Measurements from ENCODE around the gene FOXE1.

The FOXE1 gene

DNA sequence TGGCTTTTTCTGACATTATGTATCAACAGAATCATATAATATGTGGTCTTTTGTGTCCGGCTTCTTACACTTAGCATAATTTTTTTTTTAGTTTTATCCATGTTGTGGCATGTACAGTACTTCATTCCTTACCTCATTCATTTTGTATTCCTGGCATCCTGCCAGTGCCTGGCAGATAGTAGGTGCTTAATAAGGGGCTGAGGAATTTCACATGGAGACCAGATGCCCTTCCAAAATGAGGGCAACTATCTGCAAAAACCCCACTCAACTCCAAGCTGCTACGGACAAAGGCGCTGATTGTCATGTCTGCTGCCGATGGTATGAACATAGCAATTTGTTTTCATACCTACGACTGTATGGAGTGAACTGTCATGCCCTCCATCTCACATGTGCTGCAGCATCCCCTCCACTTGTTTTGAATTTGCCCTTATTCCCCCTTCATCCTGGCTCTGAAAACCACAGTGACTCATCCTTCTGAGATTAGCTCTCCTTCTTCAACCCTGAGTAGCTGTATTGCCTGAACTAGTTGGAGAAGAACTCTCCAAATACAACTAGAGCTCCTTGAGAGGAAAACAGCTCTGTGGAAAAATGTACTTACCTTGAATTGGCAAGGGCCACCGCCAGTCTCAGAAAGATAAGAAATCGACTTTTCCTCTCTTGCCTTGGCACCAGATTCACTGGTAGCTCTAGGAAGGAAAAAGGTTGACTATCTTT is 41.3 kb upstream of the FOXE1 start:
- Histone ChIP-seq H3K27ac (no peak overlapping the region), H3K4me3 (no peak overlapping the region)
- no peak for DNase-seq (ENCODE audit: low spot score)
- TF ChIP-seq, protein P1, sequence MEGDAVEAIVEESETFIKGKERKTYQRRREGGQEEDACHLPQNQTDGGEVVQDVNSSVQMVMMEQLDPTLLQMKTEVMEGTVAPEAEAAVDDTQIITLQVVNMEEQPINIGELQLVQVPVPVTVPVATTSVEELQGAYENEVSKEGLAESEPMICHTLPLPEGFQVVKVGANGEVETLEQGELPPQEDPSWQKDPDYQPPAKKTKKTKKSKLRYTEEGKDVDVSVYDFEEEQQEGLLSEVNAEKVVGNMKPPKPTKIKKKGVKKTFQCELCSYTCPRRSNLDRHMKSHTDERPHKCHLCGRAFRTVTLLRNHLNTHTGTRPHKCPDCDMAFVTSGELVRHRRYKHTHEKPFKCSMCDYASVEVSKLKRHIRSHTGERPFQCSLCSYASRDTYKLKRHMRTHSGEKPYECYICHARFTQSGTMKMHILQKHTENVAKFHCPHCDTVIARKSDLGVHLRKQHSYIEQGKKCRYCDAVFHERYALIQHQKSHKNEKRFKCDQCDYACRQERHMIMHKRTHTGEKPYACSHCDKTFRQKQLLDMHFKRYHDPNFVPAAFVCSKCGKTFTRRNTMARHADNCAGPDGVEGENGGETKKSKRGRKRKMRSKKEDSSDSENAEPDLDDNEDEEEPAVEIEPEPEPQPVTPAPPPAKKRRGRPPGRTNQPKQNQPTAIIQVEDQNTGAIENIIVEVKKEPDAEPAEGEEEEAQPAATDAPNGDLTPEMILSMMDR (IDR thresholded peaks at IDR 0.05), result no peak

GRCh38 chr9:97812247-97812543 is 40.8 kb upstream of the FOXE1 start:
- H3K4me3 ChIP-seq, result no peak overlapping the region
- no peak overlapping the region for H3K27ac ChIP-seq
- DNase-seq (ENCODE audit: low spot score), result no peak
- TF ChIP-seq, protein P1 (IDR thresholded peaks at IDR 0.05), result no peak

DNA sequence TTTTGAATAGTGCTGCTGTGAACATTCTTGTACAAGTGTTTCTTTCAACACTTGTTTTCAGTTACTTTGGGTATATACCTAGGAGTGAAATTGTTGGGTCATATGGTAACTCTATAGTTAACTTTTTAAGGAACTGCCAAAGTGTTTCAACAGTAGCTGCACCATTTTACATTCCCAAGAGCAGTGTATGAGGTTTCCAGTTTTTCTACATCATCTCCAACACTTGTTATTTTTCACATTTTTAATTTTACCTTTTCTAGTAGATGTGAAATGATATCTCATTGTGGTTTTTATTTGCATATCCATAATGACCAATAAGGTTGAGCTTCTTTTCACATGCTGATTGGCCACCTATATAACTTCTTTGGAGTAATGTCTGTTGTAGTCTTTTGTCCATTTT is 40.0 kb upstream of the FOXE1 start:
- TF ChIP-seq, protein P1 (IDR thresholded peaks at IDR 0.05), result no peak
- no peak for DNase-seq (ENCODE audit: low spot score)
- no peak overlapping the region for H3K4me3 ChIP-seq
- H3K27ac ChIP-seq, result no peak overlapping the region

- H3K4me3 ChIP-seq, result no peak overlapping the region
- H3K27ac ChIP-seq, result no peak overlapping the region
- no peak for DNase-seq (ENCODE audit: low spot score)
- TF ChIP-seq, protein P1 (IDR thresholded peaks at IDR 0.05), result no peak
These were observed 33.3 kb upstream of the FOXE1 start for GRCh38 chr9:97819735-97820134.

GRCh38 chr9:97820373-97820772 is 32.7 kb upstream of the FOXE1 start:
- Histone ChIP-seq H3K4me3 (no peak overlapping the region), H3K27ac (no peak overlapping the region)
- no peak for DNase-seq (ENCODE audit: low spot score)
- TF ChIP-seq, protein P1 (IDR thresholded peaks at IDR 0.05), result no peak

- H3K27ac ChIP-seq, result no peak overlapping the region
- TF ChIP-seq, protein P1 (IDR thresholded peaks at IDR 0.05), result no peak
- DNase-seq (ENCODE audit: low spot score), result no peak
- H3K4me3 ChIP-seq, result no peak overlapping the region
These were observed 21.9 kb upstream of the FOXE1 start for GRCh38 chr9:97830884-97831829.

All from coronary artery (tissue), 2 donors.